ENCODE results near the gene RPTOR.

The RPTOR gene

DNA sequence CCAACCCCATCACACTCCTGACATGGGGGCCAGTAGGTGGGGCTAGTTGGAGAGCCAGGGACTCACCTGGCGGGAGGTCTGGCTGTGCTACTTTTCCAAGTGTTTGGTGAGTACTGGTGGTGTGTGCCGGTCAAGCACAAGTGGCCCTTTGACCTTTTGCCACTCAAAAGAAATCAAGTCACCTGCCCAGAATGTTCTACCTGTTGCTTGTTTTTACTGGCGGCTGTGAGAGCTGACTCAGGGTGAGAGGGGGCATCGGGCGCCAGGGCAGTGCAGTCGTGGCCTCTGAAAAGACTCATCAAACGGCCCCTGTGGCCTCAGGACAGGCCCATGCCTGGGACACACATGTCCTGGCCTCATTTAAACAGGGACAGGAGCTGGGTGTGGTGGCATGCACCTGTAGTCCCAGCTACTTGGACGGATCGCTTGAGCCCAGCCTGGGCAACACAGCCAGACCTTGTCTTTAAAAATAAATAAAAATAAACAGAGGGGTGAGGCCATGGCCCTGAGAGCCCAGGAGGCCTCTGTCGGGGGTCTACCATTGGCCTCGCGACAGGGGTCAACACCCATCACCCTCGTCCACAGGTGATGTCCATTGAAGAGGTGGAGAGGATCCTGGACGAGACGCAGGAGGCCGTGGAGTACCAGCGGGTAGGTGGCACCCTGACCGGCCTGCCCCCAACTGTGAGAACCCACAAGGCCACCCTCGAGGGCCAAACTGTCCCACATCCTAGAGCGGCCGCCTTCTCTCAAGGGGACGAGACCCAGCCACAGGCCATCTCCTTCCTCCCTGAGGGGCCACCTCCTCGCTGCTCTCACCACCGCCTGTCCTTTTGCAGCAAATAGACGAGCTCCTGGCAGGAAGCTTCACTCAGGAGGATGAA is 452.0 kb downstream of the RPTOR start:
- DNase-seq (ENCODE audit: low read depth in 3 of 3): no peak

DNA sequence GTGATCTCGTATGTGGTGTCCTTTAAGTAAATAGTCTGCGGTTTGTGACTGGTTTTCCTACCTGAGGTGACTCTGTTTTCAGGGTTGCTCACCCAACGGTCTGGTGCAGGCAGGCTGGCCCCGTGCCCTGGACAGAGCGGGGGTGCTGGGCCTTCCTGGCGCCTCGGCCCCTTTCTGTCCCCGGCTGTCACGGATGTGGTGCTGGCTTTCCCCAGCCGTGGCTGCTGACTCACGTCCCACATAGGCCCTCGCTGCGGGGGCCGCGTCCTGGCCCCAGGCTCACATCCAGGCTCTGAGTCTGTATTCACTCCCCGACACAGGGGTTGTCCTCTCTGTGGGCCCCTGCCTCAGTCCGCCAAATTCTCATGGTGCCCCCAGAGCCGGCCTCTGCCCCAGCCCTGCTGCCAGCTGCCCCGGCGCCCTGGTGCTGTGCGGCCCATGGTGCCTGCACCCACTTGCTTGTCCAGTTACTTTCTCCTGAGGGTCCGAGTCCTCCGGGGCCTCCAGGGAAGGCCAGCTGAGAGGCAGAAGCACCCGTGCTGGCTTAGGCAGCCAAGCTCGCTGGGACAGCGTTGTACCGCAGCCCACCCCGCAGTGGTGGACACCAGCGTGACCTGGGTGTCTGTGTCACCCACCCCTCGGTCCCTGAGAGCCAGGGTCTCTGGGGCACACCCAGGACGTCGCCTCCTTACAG is 452.9 kb downstream of the RPTOR start:
- no peak for DNase-seq (ENCODE audit: low read depth in 3 of 3)

DNA sequence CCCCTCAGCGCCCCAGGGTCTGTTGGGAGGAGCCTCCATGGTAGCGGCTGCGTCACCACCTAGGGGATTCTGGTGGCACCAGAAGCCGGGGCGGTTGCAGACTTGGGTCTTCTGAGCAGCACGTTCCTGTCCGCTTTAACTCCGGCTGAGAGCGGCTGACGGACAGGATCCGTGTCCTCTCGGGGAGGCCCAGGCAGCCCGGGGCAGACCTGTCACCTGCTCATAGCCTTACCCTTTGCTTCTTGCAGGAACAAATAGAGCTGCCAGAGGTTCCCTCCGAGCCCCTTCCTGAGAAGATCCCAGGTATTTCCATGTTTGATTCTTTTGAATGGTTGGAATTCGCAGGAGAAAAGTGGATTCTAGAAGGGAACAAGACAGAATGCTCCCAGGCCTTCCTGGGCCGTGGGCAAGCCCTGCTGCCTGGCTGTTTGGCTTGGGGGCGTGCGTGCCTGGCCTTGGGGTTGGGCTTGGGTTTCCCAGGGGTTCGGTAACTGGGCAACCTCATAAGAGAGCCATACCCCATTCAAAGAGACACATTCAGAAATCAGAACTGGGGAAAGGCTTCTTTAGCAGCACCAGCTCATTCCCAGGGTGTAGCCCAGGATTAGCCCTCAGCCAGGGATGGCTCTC is 453.6 kb downstream of the RPTOR start:
- DNase-seq (ENCODE audit: low read depth in 3 of 3): no peak

DNA sequence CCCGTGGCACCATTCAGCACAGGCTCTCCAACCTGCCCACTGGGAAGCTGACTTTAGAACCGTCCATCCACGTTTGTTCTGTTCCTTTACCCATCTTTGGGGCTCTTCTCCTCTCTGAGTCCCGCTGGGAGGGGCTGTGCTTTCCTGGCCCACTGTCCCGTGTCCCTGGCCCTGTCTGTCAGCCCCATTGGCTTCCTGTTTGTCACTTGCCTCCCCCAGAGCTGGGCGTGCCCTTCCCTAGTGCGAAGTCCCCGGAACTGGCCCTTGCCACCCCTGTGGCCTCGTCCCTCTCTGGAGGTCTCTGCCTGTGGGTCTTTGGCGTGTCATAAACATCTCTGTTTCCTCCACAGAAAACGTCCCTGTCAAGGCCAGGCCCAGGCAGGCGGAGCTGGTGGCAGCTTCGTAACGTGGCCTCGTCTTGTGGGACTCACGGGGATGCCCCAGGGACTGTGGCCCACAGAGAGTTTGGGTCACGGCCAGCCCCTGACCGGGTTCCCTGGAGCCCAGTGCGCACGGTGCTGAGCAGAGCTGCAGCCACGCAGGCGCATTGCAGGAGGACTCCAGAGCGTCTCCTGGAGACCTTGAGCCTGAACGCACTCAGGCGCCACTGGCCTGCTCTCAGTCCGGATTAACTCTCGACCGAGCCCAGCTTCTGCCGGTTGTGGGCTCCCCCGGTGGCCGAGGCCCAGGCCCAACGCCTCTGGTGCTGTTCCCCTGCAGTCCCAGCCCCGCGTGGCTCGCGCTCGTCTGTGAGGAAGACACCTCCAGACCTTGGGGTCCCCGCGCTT is 454.3 kb downstream of the RPTOR start:
- DNase-seq (ENCODE audit: low read depth in 3 of 3): no peak

DNA sequence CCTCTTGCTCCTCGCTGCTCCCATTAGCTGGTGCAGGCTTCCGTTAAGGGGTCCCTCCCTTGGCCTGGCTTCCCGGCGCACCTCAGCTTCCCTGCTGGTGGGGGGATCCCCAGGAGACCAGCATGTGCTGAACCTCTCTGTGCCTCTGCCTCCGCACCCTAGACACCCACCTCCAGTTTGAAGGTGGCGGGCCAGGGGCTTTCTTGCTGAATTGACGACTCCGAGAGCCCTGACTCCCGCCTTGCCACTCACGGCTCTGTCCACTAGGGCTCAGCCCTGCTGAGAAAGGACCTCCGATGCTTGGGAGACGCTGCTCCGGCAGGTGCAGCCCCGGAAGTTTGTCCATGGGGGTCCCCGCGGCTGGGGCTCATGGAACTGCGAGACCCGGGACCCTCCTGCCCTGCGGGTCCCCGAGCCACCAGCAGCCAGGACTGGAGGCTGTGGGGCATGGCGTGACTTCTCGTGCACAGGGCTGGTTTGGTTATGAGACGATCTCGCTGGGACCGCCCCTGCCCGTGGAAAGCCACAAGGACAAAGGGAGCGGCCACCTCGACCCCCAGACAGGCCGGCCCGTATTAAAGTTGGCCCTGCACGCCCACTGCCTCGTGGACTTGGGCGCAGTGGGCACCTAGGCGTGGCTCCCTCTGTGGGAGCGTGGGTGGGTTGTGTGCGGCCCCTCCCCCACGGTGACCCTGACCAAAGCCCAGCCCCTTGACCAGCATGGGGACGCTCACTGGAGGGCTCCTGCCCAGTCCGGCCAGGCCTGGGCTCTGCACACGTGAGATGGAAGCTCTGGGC is 455.1 kb downstream of the RPTOR start:
- DNase-seq (ENCODE audit: low read depth in 3 of 3): no peak

DNA sequence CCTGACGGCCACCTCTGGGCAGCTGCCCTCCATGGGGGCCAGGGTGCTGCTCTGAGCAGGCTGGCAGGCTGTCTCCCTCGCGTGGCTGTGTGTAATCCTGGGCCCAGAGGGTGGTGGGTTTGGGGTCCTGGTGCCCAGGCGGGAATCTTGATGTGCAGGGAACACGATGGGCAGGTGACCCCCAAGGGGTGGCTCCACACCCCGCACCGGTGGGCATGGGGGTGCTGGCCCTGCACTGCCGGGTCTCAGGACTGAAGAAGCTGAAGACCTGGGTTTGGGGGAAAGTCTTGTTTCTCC is 455.6 kb downstream of the RPTOR start:
- no peak for DNase-seq (ENCODE audit: low read depth in 3 of 3)

DNA sequence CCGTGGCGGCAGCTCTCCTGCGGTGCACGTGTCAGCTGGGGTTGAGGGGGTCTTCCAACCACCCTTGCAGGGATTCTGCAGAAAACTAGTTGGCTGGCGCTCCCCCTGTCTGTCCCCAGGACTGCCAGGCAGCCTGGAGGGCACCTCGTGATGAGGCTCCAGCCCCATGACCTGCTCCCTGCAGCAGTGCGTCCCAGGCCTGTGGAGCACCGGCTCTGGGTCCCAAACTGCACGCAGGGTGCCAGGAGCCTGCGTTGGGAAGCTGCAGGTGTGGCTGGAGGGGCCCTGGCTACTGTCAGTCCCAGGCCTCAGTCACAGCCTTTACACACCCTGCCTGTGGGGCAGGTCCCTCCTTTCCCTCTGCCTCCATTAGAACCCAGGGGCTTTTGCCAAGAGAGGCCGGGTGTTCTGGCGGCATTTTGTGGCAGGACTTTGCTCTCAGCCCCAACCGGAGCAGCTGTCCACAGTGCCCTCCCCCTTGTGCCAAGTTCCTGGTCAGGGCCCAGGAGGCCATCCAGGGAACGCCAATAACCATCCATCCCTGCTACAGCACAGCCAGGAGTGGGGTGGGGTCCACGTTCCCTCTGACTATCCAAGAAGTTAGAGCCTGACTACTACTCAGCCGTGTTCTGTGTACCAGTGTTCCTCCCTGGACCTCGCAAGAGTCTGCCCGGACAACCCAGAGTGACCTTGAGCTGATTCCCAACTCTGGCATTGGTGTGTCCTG is 456.2 kb downstream of the RPTOR start:
- DNase-seq (ENCODE audit: low read depth in 3 of 3): no peak

DNA sequence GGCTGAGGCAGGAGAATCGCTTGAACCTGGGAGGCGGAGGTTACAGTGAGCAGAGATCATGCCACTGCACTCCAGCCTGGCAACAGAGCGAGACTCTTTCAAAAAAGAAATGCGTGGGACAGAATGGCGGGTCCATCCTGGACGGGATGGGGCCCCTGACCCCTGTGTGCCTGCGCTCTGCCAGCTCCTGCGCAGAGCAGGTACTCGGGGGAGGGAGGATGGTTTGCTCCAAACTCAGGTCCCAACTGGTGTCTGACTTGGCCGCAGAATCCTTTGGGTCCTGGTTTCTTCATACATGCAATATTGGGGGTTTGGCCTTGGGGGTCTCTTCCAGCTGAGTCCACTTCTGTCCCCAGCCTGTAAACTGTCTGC is 457.4 kb downstream of the RPTOR start:
- DNase-seq (ENCODE audit: low read depth in 3 of 3): no peak

DNA sequence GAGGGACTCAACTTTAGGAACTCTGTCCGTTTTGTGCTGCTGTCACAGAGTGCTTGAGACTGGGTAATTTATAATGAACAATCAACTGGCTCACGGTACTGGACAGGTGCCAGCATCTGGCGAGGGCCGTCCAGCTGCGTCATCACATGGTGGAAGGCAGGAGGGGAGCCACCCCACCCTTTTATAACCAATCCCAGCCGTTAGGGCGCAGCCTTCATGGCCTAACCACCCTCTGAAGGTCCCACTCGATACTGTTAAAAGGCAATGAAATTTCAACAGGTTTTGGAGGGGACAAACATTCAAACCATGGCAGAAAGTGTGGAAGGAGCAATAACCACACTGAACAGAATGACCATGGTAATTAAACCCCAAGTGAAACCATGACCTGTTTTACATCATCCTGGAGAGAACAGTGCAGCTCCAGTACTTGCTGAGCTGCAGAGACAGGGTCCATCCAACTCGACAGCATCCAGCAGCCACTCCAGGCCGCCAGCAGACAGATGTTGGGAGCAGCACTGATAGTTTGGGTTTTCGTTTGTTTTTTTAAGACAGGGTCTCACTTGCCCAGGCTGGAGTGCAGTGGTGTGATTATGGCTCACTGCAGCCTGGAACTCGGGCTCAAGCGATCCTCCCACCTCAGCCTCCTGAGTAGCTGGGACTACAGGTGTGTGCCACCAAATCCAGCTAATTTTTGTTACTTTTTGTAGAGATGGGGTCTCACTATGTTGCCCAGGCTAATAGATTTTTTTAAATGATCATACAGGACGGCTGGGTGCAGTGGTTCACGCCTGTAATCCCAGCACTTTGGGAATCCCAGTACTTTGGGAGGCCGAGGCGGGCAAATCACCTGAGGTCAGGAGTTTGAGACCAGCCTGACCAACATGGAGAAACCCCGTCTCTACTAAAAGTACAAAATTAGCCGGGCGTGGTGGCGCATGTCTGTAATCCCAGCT is 458.0 kb downstream of the RPTOR start:
- DNase-seq (ENCODE audit: low read depth in 3 of 3): no peak

DNA sequence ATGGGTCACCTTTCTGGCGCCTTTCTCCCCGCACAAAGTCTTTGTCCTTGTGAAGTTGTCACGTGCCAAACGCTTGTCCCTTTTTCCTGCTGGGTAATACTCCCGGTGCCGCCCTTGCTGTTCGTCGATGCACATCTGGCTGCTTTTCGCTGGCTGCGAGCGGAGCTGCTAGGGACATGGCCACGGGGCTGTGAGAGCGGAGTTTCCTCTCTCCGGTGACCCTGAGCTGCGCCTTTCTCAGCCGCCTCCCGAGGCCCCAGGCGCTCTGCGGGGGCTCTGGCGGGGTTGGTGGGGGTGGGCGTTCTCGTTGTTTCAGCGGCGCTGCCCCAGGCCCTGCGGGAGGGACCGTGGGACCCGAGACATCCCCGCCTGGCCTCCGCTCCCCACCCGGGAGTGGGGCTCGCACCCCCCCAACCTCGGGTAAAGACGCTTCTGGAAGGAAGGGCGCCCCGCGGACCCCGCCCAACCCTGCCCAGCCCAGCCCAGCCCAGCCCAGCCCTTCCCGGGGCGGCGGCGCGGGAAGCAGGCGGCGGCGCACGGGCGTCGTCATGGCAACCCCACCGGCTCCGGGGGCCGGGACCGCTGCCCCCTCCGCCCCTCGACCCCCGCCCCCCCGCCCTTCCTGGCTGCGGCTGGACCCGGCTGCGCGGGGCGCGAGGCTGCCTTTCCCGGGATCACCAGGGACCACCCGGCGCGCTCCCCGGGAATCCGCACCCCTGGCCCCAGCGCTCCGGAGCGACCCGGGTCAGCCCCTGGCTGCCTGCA is 459.3 kb downstream of the RPTOR start:
- no peak for DNase-seq (ENCODE audit: low read depth in 3 of 3)

DNA sequence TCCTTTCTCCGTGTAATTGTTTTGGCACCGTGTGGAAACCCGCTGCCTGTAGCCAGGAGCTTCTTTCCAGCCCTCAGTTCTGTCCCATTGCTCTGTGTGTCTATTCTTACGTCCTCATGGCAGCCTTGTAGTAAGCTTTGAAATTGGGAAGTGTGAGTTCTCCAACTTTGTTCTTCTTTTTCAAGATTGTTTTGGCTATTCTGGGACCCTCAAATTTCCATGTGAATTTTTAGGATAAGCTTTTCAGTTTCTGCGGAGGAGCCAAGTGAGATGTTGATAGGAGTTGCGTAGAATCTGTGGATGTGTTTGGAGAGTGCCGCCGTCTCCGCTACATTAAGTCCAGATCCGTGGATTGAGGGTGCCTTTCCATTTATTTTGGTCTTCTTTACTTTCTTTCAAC is 462.3 kb downstream of the RPTOR start:
- no peak for DNase-seq (ENCODE audit: low read depth in 3 of 3)

DNA sequence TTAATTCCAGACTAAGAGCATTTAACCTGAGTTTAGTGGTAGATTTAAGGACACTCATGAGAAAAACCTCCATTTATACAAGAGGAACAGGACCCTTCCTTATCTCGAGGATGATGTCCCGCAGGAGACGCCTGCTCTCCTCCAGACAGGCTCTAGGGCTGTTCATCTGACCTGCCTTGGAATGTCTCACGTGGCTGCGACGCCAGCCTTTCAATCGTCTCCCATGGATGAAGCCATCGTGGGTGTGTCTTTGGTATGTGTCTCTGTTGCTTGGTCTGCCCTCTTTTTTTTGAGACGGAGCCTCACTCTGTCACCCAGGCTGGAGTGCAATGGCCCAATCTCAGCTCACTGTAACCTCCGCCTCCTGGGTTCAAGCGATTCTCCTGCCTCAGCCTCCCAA is 463.5 kb downstream of the RPTOR start:
- DNase-seq (ENCODE audit: low read depth in 3 of 3): no peak

DNA sequence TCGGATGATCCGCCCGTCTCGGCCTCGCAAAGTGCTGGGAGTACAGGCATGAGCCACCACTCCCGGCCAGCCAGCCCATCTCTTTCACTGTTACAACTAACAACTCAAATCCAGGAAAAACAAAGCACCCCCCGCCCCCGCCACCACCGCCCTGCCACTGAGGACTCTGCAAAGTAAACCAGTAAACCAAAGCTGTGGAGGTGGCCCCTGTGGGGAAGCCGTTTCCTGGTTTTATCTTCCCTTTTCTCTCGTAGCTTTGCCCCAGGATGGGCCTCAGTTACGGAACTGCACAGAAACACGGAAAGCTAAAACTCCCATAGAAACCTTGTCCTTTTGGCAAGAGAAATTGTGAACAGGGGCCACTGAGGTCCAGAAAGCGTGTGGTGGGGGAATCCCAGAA is 464.5 kb downstream of the RPTOR start:
- no peak for DNase-seq (ENCODE audit: low read depth in 3 of 3)

DNA sequence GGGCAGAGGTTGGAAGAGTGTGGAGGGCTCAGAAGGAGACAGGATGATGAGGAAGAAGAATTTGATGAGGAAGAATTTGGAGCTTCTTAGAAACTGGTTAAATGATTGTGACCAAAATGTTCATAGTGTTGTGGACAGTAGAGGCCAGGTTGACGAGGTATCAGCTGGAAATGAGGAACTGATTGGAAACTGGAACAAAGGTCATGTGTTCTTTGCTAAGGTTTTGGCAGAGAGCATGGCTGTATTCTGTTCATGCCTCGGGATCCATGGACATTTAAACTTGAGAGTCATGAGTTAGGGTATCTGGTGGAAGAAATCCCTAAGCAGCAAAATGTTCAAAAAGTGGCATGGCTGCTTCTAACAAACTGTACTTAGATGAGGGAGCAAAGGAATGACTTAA is 466.3 kb downstream of the RPTOR start:
- no peak for DNase-seq (ENCODE audit: low read depth in 3 of 3)

DNA sequence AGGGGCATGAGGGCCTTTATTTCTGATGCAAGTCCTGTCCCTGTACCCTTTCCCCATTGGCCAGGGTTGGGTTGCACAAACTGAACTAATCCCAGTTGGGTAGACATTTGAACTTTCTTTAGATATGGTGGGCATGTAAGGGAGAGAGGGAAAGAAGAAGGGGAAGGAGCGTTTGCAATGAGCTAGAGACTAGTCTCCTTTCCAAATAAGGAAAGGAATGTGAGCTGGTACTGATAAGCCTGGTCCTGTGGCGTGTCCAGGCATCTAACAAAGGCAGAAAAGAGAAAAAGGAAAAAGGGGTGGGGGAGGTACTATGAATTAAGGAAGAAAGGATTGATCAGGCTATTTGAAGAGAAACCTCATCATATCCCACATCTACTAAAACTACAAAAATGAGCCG is 467.3 kb downstream of the RPTOR start:
- DNase-seq (ENCODE audit: low read depth in 3 of 3): no peak

DNA sequence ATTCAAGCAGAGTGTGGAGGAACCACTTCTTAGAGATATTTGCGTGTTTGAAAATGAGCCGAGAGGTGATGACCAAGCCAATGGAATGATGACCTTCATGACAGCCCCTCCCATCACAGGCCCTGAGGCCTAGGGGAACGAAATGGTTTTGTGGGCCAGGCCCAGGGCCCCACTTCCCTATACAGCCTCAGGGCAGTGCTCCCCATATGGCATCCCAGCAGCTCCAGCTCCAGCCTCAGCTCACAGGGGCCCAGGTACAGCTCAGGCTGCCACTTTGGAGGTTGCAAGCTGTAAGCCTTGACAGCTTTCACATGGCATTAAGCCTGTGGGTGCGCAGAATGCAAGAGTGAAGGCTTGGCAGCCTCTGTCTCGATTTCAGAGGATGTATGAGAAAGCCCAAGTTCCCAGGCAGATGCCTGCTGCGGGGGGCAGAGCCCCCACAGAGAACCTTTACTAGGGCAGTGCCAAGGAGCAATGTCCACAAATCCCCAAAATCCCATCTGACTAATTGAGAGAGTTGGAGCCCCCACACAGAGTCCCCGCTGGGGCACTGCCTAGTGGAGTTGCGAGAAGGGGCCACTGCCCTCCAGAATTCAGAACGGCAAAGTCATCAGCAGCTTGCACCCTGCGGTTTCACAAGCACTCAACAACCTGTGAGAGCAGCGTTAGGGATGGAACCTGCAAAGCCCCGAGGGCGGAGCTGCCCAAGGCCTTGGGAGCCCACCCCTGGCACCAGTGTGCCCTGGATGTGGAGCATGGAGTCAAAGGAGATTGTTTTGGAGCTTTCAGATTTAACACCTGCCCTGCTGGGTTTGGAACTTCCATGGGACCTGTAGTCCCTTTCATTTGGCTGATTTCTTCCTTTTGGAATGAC is 468.2 kb downstream of the RPTOR start:
- no peak for DNase-seq (ENCODE audit: low read depth in 3 of 3)

DNA sequence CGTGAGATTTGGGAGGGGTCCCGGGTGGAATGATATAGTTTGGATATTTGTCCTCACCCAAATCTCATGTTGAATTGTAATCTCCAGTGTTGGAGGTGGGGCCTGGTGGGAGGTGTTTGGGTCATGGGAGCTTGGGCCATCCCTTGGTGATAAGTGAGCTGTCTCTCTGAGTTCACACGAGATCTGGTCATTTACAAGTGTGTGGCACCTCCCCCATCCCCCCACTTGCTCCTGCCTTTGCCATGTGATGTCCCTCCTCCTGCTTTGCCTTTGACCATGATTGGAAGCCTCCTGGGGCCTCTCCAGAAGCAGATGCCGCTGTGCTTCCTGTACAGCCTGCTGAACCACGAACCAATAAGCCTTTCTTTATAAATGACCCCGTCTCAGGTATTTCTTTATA is 469.0 kb downstream of the RPTOR start:
- no peak for DNase-seq (ENCODE audit: low read depth in 3 of 3)

DNA sequence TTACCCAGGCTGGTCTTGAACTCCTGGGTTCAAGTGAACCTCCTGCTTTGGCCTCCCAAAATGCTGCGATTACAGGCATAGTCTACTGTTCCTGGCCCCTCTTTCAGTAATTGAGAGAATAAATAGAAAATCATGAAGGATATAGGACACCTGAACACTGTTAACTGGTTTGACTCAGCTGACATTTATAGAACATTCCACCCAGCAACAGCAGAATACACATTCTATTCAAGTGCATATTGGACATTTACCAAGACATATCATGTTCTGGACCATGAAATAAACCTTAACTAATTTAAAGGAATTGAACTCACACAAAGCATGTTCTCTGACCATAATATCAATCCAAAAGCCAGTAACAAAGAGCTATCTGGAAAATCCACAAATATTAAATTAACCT is 470.5 kb downstream of the RPTOR start:
- no peak for DNase-seq (ENCODE audit: low read depth in 3 of 3)

Data from stimulated activated CD4-positive, alpha-beta T cell treated with anti-CD3 and anti-CD28 coated beads, TNF-alpha, amount 100 ng/mL, for 4 hours (primary cell).